HG03108 (cell line): ENCODE results near the gene MRGPRF.
"Not testable (repeated sequence)": the region's sequence is repeated elsewhere in the genome, so short reads cannot be mapped to it uniquely, and the experiment has no call there.

Experiments used
- ATAC-seq: cut with Tn5 transposase; IDR thresholded peaks from one replicate; pipeline ENCODE4 v1.9.1; 2021; ENCODE audit warnings: moderate library complexity; ENCODE audit not compliant: unreplicated experiment

The MRGPRF gene

GRCh38 chr11:69003866-69004367 is 9.1 kb downstream of the MRGPRF start:
- no peak for ATAC-seq

GRCh38 chr11:69003301-69003865 is 9.7 kb downstream of the MRGPRF start:
- ATAC-seq: no peak

GRCh38 chr11:69002570-69003231 is 10.3 kb downstream of the MRGPRF start:
- ATAC-seq: no peak

- no peak for ATAC-seq
Observed at GRCh38 chr11:69002110-69002569, 10.9 kb downstream of the MRGPRF start.

GRCh38 chr11:69001243-69002081 is 11.6 kb downstream of the MRGPRF start:
- ATAC-seq: no peak

- no peak for ATAC-seq
Observed at GRCh38 chr11:69000831-69001242, 12.2 kb downstream of the MRGPRF start.

- ATAC-seq: no peak
Observed at GRCh38 chr11:69000391-69000790, 12.7 kb downstream of the MRGPRF start.

GRCh38 chr11:68999748-69000355 is 13.2 kb downstream of the MRGPRF start:
- not testable (repeated sequence) for ATAC-seq

- ATAC-seq: no peak
Observed at GRCh38 chr11:68999093-68999747, 13.8 kb downstream of the MRGPRF start.

DNA sequence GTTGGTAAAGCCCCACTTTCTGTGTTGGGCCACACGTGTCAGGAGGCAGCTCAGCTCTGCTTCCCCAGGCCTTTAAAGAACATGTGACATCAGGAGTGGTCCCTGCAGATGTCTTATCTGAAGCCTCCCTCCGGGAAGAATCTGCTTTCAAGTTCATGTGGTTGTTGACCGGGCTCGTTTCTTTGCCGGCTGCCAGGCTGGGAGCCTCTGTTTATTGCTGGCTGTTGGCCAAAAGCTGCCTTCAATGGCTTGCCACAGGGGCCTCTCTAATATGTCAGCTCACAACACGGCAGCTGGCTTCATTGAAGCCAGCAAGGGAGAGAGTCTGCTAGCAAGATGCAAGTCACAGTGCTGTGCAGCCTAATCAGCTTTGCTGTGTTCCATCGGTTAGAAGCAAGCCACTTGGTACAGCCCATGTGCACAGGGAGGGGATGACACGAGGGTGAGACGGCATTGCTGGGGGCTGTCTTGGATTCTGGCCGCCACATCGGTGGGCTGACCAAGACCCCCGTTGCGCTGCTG is 14.6 kb downstream of the MRGPRF start:
- ATAC-seq: no peak

GRCh38 chr11:68997995-68998348 is 15.1 kb downstream of the MRGPRF start:
- ATAC-seq: no peak

GRCh38 chr11:68997124-68997994 is 15.7 kb downstream of the MRGPRF start:
- no peak for ATAC-seq

DNA sequence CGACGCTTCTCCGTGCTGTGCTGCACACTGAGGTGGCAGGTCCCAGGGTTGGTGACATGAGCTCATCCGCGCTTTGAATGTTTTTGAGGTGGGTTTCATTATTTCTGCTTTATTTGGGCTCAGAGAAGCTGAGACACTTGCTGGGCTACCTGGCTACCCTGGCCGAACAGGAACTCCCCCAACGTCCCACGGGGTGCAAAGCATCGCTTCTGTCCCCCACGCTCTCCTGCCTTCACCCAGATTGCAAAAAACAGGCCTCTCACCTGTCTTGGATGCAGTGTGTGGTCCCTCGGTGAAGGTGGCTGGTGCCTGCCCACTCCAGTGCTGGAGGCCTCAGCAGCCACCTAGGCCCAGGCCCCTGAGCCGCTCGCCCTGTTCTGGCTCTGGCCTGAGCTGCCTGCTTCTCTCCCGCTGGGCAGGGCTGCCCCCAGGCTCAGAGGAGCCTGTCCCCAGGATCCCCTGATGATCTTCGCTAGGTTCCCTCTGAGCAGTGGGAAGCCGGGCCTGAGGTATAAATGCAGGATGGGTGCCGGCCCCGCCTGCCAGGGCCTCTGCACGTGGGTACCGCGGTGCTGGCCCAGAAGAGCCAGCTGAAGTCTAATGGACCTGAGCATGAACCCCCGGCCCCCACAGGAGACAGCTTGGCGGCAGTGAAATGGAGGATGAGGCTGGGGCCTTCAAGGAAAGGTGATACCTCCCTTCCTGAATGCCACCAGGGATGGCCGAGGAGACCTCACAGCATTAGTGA is 16.5 kb downstream of the MRGPRF start:
- no peak for ATAC-seq

- no peak for ATAC-seq
Observed at GRCh38 chr11:68994894-68995285, 18.2 kb downstream of the MRGPRF start.

- ATAC-seq: no peak
Observed at GRCh38 chr11:68994161-68994893, 18.7 kb downstream of the MRGPRF start.

GRCh38 chr11:68993546-68993945 is 19.5 kb downstream of the MRGPRF start:
- no peak for ATAC-seq

- ATAC-seq: no peak
Observed at GRCh38 chr11:68992743-68993255, 20.2 kb downstream of the MRGPRF start.
